Activated CD4-positive, alpha-beta T cell treated with anti-CD3 and anti-CD28 coated beads, Interleukin-2, amount 50 U/mL, for 48 hours (primary cell): ENCODE data around the gene PRKAR1B.
"Not testable (repeated sequence)": the region's sequence is repeated elsewhere in the genome, so short reads cannot be mapped to it uniquely, and the experiment has no call there.

Experiments used
- DNase-seq, 2 experiments: peaks; one replicate each; pipeline ENCODE4 v3.0.0-alpha.2; 2020

Gene PRKAR1B

GRCh38 chr7:756928-757560 is 30.0 kb upstream of the PRKAR1B start:
- DNase-seq: no peak

- DNase-seq: no peak
Measured at GRCh38 chr7:756231-756927, 29.3 kb upstream of the PRKAR1B start.

GRCh38 chr7:755413-755805 is 28.3 kb upstream of the PRKAR1B start:
- no peak for DNase-seq

GRCh38 chr7:754531-755412 is 27.7 kb upstream of the PRKAR1B start:
- DNase-seq: no peak

GRCh38 chr7:753190-753589 is 26.1 kb upstream of the PRKAR1B start:
- no peak for DNase-seq

- DNase-seq: not testable (repeated sequence)
Measured at GRCh38 chr7:752256-752655, 25.2 kb upstream of the PRKAR1B start.

- DNase-seq: peak in 1 of 2 experiments; percentile 20
Measured at GRCh38 chr7:751826-752225, 24.7 kb upstream of the PRKAR1B start.

GRCh38 chr7:750111-750905 is 23.2 kb upstream of the PRKAR1B start:
- no peak for DNase-seq

GRCh38 chr7:749140-749551 is 22.1 kb upstream of the PRKAR1B start:
- DNase-seq: no peak

- DNase-seq: no peak
Measured at GRCh38 chr7:748446-748845, 21.4 kb upstream of the PRKAR1B start.

GRCh38 chr7:747186-747585 is 20.1 kb upstream of the PRKAR1B start:
- DNase-seq: no peak

GRCh38 chr7:746155-747061 is 19.3 kb upstream of the PRKAR1B start:
- DNase-seq: no peak

- DNase-seq: no peak
Measured at GRCh38 chr7:745431-746154, 18.5 kb upstream of the PRKAR1B start.

- no peak for DNase-seq
Measured at GRCh38 chr7:744854-745430, 17.9 kb upstream of the PRKAR1B start.

GRCh38 chr7:744128-744520 is 17.0 kb upstream of the PRKAR1B start:
- not testable (repeated sequence) for DNase-seq

- DNase-seq: not testable (repeated sequence)
Measured at GRCh38 chr7:743341-744127, 16.5 kb upstream of the PRKAR1B start.

- DNase-seq: no peak
Measured at GRCh38 chr7:742791-743190, 15.7 kb upstream of the PRKAR1B start.

GRCh38 chr7:741850-742249 is 14.8 kb upstream of the PRKAR1B start:
- DNase-seq: no peak

GRCh38 chr7:741191-741671 is 14.2 kb upstream of the PRKAR1B start:
- DNase-seq: no peak
